Purkinje cell (primary cell): ENCODE data around the gene LPAR1. TPM values are rescaled to one million over a fixed set of nuclear protein-coding genes. Genes with fewer than 3 reads are reported as not detected.

Source experiments
- polyA plus RNA-seq: library from polyadenylated mRNA; unstranded; fragments of >200 nt; fragmentation: Nextera tagmentation; gene quantifications from 2 replicates; pipeline ENCODE4 v1.2.1, GENCODE V29; 2014

The LPAR1 gene, protein sequence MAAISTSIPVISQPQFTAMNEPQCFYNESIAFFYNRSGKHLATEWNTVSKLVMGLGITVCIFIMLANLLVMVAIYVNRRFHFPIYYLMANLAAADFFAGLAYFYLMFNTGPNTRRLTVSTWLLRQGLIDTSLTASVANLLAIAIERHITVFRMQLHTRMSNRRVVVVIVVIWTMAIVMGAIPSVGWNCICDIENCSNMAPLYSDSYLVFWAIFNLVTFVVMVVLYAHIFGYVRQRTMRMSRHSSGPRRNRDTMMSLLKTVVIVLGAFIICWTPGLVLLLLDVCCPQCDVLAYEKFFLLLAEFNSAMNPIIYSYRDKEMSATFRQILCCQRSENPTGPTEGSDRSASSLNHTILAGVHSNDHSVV
- 4.2 and 7.2 TPM in 2 replicates for polyA plus RNA-seq

GRCh38 chr9:111038331-111039230, at the start of gene LPAR1:
Gene LPAR1 (minus strand): TSS chr9:111038470. CDS start chr9:110972117, 66,353 bp downstream.

